ENCODE results near the gene ATP5MC2. TPM values are rescaled to one million over a fixed set of nuclear protein-coding genes. Genes with fewer than 3 reads are reported as not detected.

ATP5MC2 gene
- total and polyA plus RNA-seq, 9 of the 15 experiments (the other 6 are each of a cell fraction or from before 2014, with no cell fraction given): 314 to 1,208 (median 468) TPM

DNA sequence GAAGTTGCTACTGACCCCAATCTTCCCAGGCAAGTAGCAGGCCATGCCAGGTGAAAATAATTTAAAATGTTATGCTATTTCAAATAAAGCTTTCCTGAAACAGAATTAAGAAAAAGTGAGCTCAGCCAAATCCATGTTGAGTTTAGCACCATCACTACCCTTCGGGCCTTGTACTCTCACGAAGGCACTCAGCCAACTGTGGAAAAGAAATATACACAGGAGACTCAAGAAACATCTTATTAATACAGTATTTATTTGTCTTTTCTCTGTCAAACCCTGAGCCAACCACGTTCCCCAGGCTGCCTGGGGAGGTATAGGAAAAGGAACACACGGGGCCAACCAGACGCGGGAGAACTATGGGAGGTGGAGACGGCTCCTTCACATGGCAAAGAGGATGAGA lies 10.9 kb downstream of the ATP5MC2 start:
- no peak overlapping the region for H3K4me2 ChIP-seq (ENCODE audit: insufficient read depth, low read length)
- DNase-seq (ENCODE audit: extremely low read depth in 1 of 4, low spot score in 3 of 4) (no peak), FAIRE-seq (no peak), ATAC-seq (no peak)
- in situ Hi-C loops (cut with MboI) (no loop called here), intact Hi-C loops (cut with micrococcal nuclease) (no loop called here)
- no peaks in the 10 kb centered on the region for H4K20me1 ChIP-seq (replicated peaks; ENCODE audit: control insufficient read depth, insufficient read depth, low read length)
- no peaks in the 10 kb centered on the region for H3K9me3 ChIP-seq (replicated peaks; ENCODE audit: control insufficient read depth, insufficient read depth, low read depth, low read length)
- WGBS (ENCODE audit: insufficient coverage, low coverage, missing lambda C conversion rate): 89% methylated on average over 7 of the region's 7 CpGs
- no peak overlapping the region for H3K27ac ChIP-seq (ENCODE audit: extremely low read depth, low read depth, low read length)
- no peaks in the 10 kb centered on the region for H3K4me1 ChIP-seq (replicated peaks in 1 of 2; ENCODE audit: control insufficient read depth in 2 of 2, insufficient read depth in 2 of 2, low read length in 2 of 2)
- ChIA-PET CTCF (ENCODE audit: low intra/inter-chr PET ratio) (no interaction called here), POLR2A (interaction anchor here (0.6 to 2.0 kb wide), 3 partner anchors 8 to 13 kb away, joined by 3 to 8 read pairs (median 3); partner anchors contain the start of gene ATP5MC2)
- H3K9ac ChIP-seq (ENCODE audit: insufficient read depth in 1 of 2, low read depth in 2 of 2, low read length in 2 of 2): no peak overlapping the region
- H3K27me3 ChIP-seq (ENCODE audit: control insufficient read depth in 2 of 2, insufficient read depth in 2 of 2, low read length in 2 of 2): no peaks in the 10 kb centered on the region
- TF ChIP-seq RBFOX2 (IDR thresholded peaks at IDR 0.05; ENCODE audit: low read depth, low read length): 0 out of 2 replicates have a peak, but pooled peaks have one; percentile 19
- TF ChIP-seq ZBTB43 (CRISPR knock-in tag; IDR thresholded peaks at IDR 0.05): no peak
- H3K36me3 ChIP-seq (ENCODE audit: control insufficient read depth, insufficient read depth, low read length): peaks cover 64% of the 10 kb centered on the region
- H2AFZ ChIP-seq (ENCODE audit: low read depth, low read length): no peak overlapping the region
- H3K79me2 ChIP-seq (ENCODE audit: control insufficient read depth, insufficient read depth, low read length): 0 out of 3 replicates have a peak, but pooled peaks cover 6% of the 10 kb centered on the region
- BruUV-seq (replicated peaks): no TSS peak
- no peaks in the 10 kb centered on the region for H3K9me1 ChIP-seq (ENCODE audit: control insufficient read depth, insufficient read depth, low read length)
- H3K4me3 ChIP-seq: no peak overlapping the region

DNA sequence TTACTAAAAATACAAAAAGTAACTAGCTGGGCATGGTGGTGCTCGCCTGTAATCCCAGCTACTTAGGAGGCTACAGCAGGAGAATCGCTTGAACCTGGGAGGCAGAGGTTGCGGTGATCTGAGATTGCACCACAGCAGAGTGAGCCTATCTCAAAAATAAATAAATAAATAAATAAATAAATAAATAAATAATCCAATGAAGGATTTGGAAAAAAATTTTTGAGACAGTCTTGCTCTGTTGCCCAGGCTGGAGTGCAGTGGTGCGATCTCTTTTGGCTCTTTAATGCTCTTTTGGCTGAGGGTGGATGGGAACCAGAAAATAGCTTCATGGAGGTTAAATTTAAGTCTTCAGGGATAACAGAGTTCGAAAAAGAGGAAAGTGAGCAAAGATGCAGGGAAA lies 11.7 kb downstream of the ATP5MC2 start:
- FAIRE-seq: no peak
- TF ChIP-seq SUPT5H (IDR thresholded peaks at IDR 0.05) (0 out of 2 replicates have a peak, but pooled peaks have one; percentile 58), BCOR (IDR thresholded peaks at IDR 0.05) (no peak), ZNF512 (tag; IDR thresholded peaks at IDR 0.05) (no peak), POLR2AphosphoS5 (IDR thresholded peaks at IDR 0.05; ENCODE audit: control insufficient read depth, insufficient read depth, low read depth, low read length) (0 out of 2 replicates have a peak, but pooled peaks have one; percentile 17), FOSL1 (tag; conservative IDR thresholded peaks at IDR 0.05) (no peak), KDM1A (IDR thresholded peaks at IDR 0.05) (no peak), ZNF668 (CRISPR knock-in tag; IDR thresholded peaks at IDR 0.05) (no peak), POLR2A (conservative IDR thresholded peaks at IDR 0.05) (0 out of 2 replicates have a peak, but pooled peaks have one; percentile 8), GTF2A2 (tag; IDR thresholded peaks at IDR 0.05) (no peak)
- TF ChIP-seq, protein P1, sequence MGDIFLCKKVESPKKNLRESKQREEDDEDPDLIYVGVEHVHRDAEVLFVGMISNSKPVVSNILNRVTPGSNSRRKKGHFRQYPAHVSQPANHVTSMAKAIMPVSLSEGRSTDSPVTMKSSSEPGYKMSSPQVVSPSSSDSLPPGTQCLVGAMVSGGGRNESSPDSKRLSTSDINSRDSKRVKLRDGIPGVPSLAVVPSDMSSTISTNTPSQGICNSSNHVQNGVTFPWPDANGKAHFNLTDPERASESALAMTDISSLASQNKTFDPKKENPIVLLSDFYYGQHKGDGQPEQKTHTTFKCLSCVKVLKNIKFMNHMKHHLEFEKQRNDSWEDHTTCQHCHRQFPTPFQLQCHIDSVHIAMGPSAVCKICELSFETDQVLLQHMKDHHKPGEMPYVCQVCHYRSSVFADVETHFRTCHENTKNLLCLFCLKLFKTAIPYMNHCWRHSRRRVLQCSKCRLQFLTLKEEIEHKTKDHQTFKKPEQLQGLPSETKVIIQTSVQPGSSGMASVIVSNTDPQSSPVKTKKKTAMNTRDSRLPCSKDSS (IDR thresholded peaks at IDR 0.05; ENCODE audit: low read depth, partially characterized antibody): no peak
- ATAC-seq: no peak
- Histone ChIP-seq H3K9me3 (replicated peaks; ENCODE audit: control insufficient read depth, insufficient read depth, low read depth, low read length) (no peaks in the 10 kb centered on the region), H4K20me1 (replicated peaks; ENCODE audit: control insufficient read depth, insufficient read depth, low read length) (no peaks in the 10 kb centered on the region), H2AFZ (ENCODE audit: low read depth, low read length) (no peak overlapping the region), H3K36me3 (ENCODE audit: control insufficient read depth, insufficient read depth, low read length) (peaks cover 56% of the 10 kb centered on the region), H3K9ac (ENCODE audit: insufficient read depth in 1 of 2, low read depth in 2 of 2, low read length in 2 of 2) (no peak overlapping the region), H3K79me2 (ENCODE audit: control insufficient read depth, insufficient read depth, low read length) (no peaks in the 10 kb centered on the region), H3K4me3 (no peak overlapping the region), H3K4me1 (replicated peaks in 1 of 2; ENCODE audit: control insufficient read depth in 2 of 2, insufficient read depth in 2 of 2, low read length in 2 of 2) (no peaks in the 10 kb centered on the region), H3K4me2 (ENCODE audit: insufficient read depth, low read length) (no peak overlapping the region), H3K9me1 (ENCODE audit: control insufficient read depth, insufficient read depth, low read length) (no peaks in the 10 kb centered on the region), H3K27me3 (ENCODE audit: control insufficient read depth in 2 of 2, insufficient read depth in 2 of 2, low read length in 2 of 2) (no peaks in the 10 kb centered on the region), H3K27ac (ENCODE audit: extremely low read depth, low read depth, low read length) (no peak overlapping the region)
- in situ Hi-C loops (cut with MboI) (no loop called here), intact Hi-C loops (cut with micrococcal nuclease) (no loop called here)
- WGBS (ENCODE audit: insufficient coverage, low coverage, missing lambda C conversion rate): 90% methylated on average over 5 of the region's 5 CpGs
- DNase-seq (ENCODE audit: extremely low read depth in 1 of 4, low spot score in 3 of 4): no peak
- ChIA-PET POLR2A (interaction anchor here (0.6 to 2.0 kb wide), 5 partner anchors 9 to 125 kb away, joined by 3 to 8 read pairs (median 3); partner anchors contain the start of gene ATP5MC2), CTCF (ENCODE audit: low intra/inter-chr PET ratio) (no interaction called here)
- no TSS peak for BruUV-seq (replicated peaks)

Measured in K562 (cell line).